Endothelial cell of umbilical vein (primary cell): ENCODE data around the gene ZNF79. TPM values are rescaled to one million over a fixed set of nuclear protein-coding genes. Genes with fewer than 3 reads are reported as not detected.

ENCODE experiments used
- BruUV-seq: library from RNA; stranded (reverse); fragments of 400-500 nt; replicated peaks from 2 replicates; lab custom pipeline; 2021; lab: Mats Ljungman, UMichigan
- CTCF ChIA-PET: fragments of 300-600, 350-600 bp; sonication (Branson Sonifier 250); formaldehyde crosslinking; loops from one replicate; lab custom pipeline; 2021; ENCODE audit warnings: antibody characterized with exemption, inconsistent platforms; lab: Charles Lee
- POLR2A ChIA-PET: fragments of 300-600, 350-600 bp; sonication (Branson Sonifier 250); formaldehyde crosslinking; loops from one replicate; lab custom pipeline; 2021; ENCODE audit warnings: antibody characterized with exemption, inconsistent platforms; lab: Charles Lee
- DNase-seq: peaks from one replicate; pipeline ENCODE4 v3.0.0-alpha.2; 2011; ENCODE audit warnings: low read depth, low spot score
- FAIRE-seq: peaks from 2 replicates; lab custom pipeline; 2011; peaks lifted over from hg19 to GRCh38; lab: Jason Lieb, UNC
- H2AFZ ChIP-seq: 2 replicates; pipeline ENCODE4 v1.6.0; 2012; ENCODE audit warnings: low read depth, low read length, control low read depth, inconsistent platforms
- H3K27ac ChIP-seq: 2 replicates; pipeline ENCODE4 v1.5.1; 2011; ENCODE audit warnings: low read depth, mild to moderate bottlenecking, control low read depth, low read length, moderate library complexity; ENCODE audit not compliant: insufficient read depth
- H3K27me3 ChIP-seq, 2 experiments: 2 replicates each; pipeline versions ENCODE4 v1.6.0 to v1.6.1; 2011; ENCODE audit warnings: low read length in 2 of 2, mixed read lengths in 1 of 2; ENCODE audit not compliant: control insufficient read depth in 2 of 2, insufficient read depth in 2 of 2
- H3K36me3 ChIP-seq, 2 experiments: 2 replicates in 1 of 2; 3 replicates in 1 of 2; pipeline ENCODE4 v1.5.1; 2011; ENCODE audit warnings: low read length in 2 of 2, mild to moderate bottlenecking in 1 of 2, moderate library complexity in 1 of 2; ENCODE audit not compliant: control insufficient read depth in 2 of 2, insufficient read depth in 2 of 2; ENCODE audit errors: extremely low read depth in 1 of 2
- H3K4me1 ChIP-seq: 3 replicates; pipeline ENCODE4 v1.5.1; 2011; ENCODE audit warnings: mild to moderate bottlenecking, low read length; ENCODE audit not compliant: control insufficient read depth, insufficient read depth; ENCODE audit errors: extremely low read depth
- H3K4me2 ChIP-seq: 2 replicates; pipeline ENCODE4 v1.6.1; 2011; ENCODE audit warnings: low read length, control low read depth, mixed read lengths; ENCODE audit not compliant: insufficient read depth
- H3K4me3 ChIP-seq, 3 experiments: fragments of 200-600 bp in 1 of 3; sonication (generic), shearing (Covaris generic) in 1 of 3; replicated peaks in 1 of 3; 2 replicates each; pipeline ENCODE4 v1.5.1; 2011 to 2016; ENCODE audit warnings: control low read depth in 3 of 3, low read length in 3 of 3, mild to moderate bottlenecking in 2 of 3, inconsistent platforms in 1 of 3, low read depth in 1 of 3, moderate library complexity in 1 of 3; ENCODE audit not compliant: insufficient read depth in 1 of 3
- H3K79me2 ChIP-seq: 2 replicates; pipeline ENCODE4 v1.6.0; 2012; ENCODE audit warnings: low read length, inconsistent platforms; ENCODE audit not compliant: control insufficient read depth, insufficient read depth
- H3K9ac ChIP-seq: replicated peaks from 2 replicates; pipeline ENCODE3; 2011; ENCODE audit warnings: low read length, control low read depth; ENCODE audit not compliant: insufficient read depth; ENCODE audit errors: extremely low read depth
- H3K9me1 ChIP-seq: replicated peaks from 3 replicates; pipeline ENCODE4 v1.6.0; 2011; ENCODE audit warnings: mild to moderate bottlenecking, low read length; ENCODE audit not compliant: control insufficient read depth, insufficient read depth; ENCODE audit errors: extremely low read depth
- H3K9me3 ChIP-seq: replicated peaks from 2 replicates; pipeline ENCODE4 v1.5.1; 2012; ENCODE audit warnings: low read length, inconsistent platforms; ENCODE audit not compliant: control insufficient read depth, insufficient read depth
- H4K20me1 ChIP-seq: replicated peaks from 2 replicates; pipeline ENCODE3; 2011; ENCODE audit warnings: mild to moderate bottlenecking, low read length; ENCODE audit not compliant: control insufficient read depth, insufficient read depth; ENCODE audit errors: extremely low read depth
- EZH2 ChIP-seq: IDR thresholded peaks from 2 replicates; pipeline ENCODE4 v1.6.1; 2012; ENCODE audit warnings: borderline replicate concordance, low read depth, mild to moderate bottlenecking, moderate library complexity, low read length, inconsistent platforms; ENCODE audit not compliant: severe bottlenecking
- FOS ChIP-seq: IDR thresholded peaks from 2 replicates; pipeline ENCODE4 v1.6.1; 2011; ENCODE audit warnings: mild to moderate bottlenecking, low read length, moderate library complexity, borderline replicate concordance; ENCODE audit not compliant: insufficient read depth
- GATA2 ChIP-seq: IDR thresholded peaks from 2 replicates; pipeline ENCODE4 v1.7.0; 2011; ENCODE audit warnings: low read depth, mild to moderate bottlenecking, moderate library complexity, mixed read lengths, low read length; ENCODE audit not compliant: insufficient read length, insufficient read depth
- JUN ChIP-seq: IDR thresholded peaks from 2 replicates; pipeline ENCODE4 v1.6.1; 2011; ENCODE audit warnings: borderline replicate concordance, low read depth; ENCODE audit not compliant: insufficient read length, insufficient read depth
- MYC ChIP-seq: IDR thresholded peaks from one replicate; pipeline ENCODE4 v1.6.1; 2011; ENCODE audit warnings: mild to moderate bottlenecking, low read depth, low read length
- POLR2A ChIP-seq: IDR thresholded peaks from 2 replicates; pipeline ENCODE4 v1.6.1; 2012; ENCODE audit warnings: low read depth, mild to moderate bottlenecking, control low read depth, low read length
- POLR2AphosphoS5 ChIP-seq: IDR thresholded peaks from 2 replicates; pipeline ENCODE4 v1.6.1; 2012; ENCODE audit warnings: low read depth, mild to moderate bottlenecking, control low read depth, low read length, moderate library complexity; ENCODE audit not compliant: insufficient read depth
- dilution Hi-C: fragments of 300-500 bp; cut with MboI; formaldehyde crosslinking; loops from one replicate; pipeline ENCODE4 v1.15.0; 2019; ENCODE audit warnings: low sequenced_read_pairs; ENCODE audit not compliant: extremely low pct_ligation_motif_present
- intact Hi-C: fragments of 100-400 bp; cut with micrococcal nuclease; formaldehyde crosslinking; loops from one replicate; pipeline ENCODE4 v1.10.0; 2022
- polyA plus RNA-seq, 4 experiments: library from polyadenylated mRNA; depleted of rRNA in 3 of 4; stranded (reverse) in 3 of 4; unstranded in 1 of 4; fragments of >200 nt; gene quantifications; 2 replicates each; pipeline versions ENCODE4 v1.2.1 to v1.2.3, GENCODE V29; 2011 to 2012; ENCODE audit warnings: missing spikeins in 1 of 4
- total RNA-seq: library from RNA; stranded (reverse); gene quantifications from 2 replicates; pipeline ENCODE4 v1.2.3, GENCODE V29; 2021
- TF ChIP-seq, protein P1 (sequence below), 2 donors: IDR thresholded peaks; 1 replicate in 1 of 2; 2 replicates in 1 of 2; pipeline ENCODE4 v1.5.1; 2011; ENCODE audit warnings: low read length in 2 of 2, mild to moderate bottlenecking in 2 of 2, moderate library complexity in 2 of 2, control low read depth in 1 of 2, inconsistent platforms in 1 of 2, low read depth in 1 of 2; ENCODE audit not compliant: insufficient read depth in 1 of 2; ENCODE audit errors: extremely low read depth in 1 of 2

ZNF79 gene
- total and polyA plus RNA-seq, 2 donors (not counting 3 experiments of a cell fraction or from before 2014, with no cell fraction given), result 6.3 to 10.6 TPM

DNA sequence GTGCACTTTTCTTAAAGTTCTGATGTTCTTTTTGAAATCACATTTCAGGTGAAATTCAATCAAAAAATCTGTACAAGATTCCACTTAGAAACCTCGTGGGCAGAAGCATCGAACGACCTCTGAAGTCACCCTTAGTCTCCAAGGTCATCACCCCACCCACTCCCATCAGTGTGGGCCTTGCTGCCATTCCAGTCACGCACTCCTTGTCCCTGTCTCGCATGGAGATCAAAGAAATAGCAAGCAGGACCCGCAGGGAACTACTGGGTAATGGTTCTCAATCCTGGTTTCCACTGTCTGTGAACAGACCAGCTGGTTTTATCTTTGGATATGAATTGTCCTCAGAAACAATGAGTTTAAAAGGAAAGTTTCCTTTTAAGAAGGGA lies 35.3 kb upstream of the ZNF79 start:
- peaks cover 0 to 2% of the 10 kb centered on the region in 2 experiments for H3K27me3 ChIP-seq
- no peaks in the 10 kb centered on the region for H3K79me2 ChIP-seq
- dilution Hi-C loops, result no loop called here
- H3K4me3 ChIP-seq, result no peak overlapping the region
- H3K9ac ChIP-seq, result no peak overlapping the region
- FAIRE-seq (no peak), DNase-seq (no peak)
- H3K4me1 ChIP-seq, result no peaks in the 10 kb centered on the region
- H3K9me3 ChIP-seq, result no peaks in the 10 kb centered on the region
- H3K27ac ChIP-seq, result no peak overlapping the region
- H3K9me1 ChIP-seq, result no peaks in the 10 kb centered on the region
- CTCF ChIA-PET, result no interaction called here
- intact Hi-C loops, result no loop called here
- H3K4me2 ChIP-seq, result no peak overlapping the region
- BruUV-seq, result no TSS peak
- TF ChIP-seq POLR2A, result no peak
- TF ChIP-seq, protein P1, sequence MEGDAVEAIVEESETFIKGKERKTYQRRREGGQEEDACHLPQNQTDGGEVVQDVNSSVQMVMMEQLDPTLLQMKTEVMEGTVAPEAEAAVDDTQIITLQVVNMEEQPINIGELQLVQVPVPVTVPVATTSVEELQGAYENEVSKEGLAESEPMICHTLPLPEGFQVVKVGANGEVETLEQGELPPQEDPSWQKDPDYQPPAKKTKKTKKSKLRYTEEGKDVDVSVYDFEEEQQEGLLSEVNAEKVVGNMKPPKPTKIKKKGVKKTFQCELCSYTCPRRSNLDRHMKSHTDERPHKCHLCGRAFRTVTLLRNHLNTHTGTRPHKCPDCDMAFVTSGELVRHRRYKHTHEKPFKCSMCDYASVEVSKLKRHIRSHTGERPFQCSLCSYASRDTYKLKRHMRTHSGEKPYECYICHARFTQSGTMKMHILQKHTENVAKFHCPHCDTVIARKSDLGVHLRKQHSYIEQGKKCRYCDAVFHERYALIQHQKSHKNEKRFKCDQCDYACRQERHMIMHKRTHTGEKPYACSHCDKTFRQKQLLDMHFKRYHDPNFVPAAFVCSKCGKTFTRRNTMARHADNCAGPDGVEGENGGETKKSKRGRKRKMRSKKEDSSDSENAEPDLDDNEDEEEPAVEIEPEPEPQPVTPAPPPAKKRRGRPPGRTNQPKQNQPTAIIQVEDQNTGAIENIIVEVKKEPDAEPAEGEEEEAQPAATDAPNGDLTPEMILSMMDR (IDR thresholded peaks at IDR 0.05; ENCODE audit: extremely low read depth in 1 of 2, insufficient read depth in 1 of 2, low read depth in 1 of 2, low read length in 2 of 2), result no peak
- TF ChIP-seq POLR2AphosphoS5, result no peak
- TF ChIP-seq GATA2, result no peak
- TF ChIP-seq EZH2, result no peak
- no peak for TF ChIP-seq FOS
- TF ChIP-seq JUN, result no peak
- no peak for TF ChIP-seq MYC
- H4K20me1 ChIP-seq, result no peaks in the 10 kb centered on the region
- no peak overlapping the region for H2AFZ ChIP-seq
- POLR2A ChIA-PET, result no interaction called here
- no peaks in the 10 kb centered on the region for H3K36me3 ChIP-seq
